OCI-LY3 (cell line): Measurements from ENCODE around the gene MARK3.

Source experiments
- H2AFZ ChIP-seq: fragments of 200-600, 300-600 bp; shearing (Covaris generic); 2 replicates; pipeline ENCODE4 v1.6.0; 2014; ENCODE audit warnings: antibody characterized with exemption, low read depth, low read length
- H3K27ac ChIP-seq: fragments of 200-600, 300-600 bp; sonication (generic); 2 replicates; pipeline ENCODE4 v1.5.1; 2014; ENCODE audit warnings: mild to moderate bottlenecking, low read length, moderate library complexity, mixed read lengths
- H3K27me3 ChIP-seq: fragments of 200-600, 300-600 bp; sonication (generic); 2 replicates; pipeline ENCODE4 v1.6.1; 2014; ENCODE audit warnings: low read depth, low read length, mixed read lengths
- H3K36me3 ChIP-seq: fragments of 200-600, 300-600 bp; sonication (generic); replicated peaks from 2 replicates; pipeline ENCODE3; 2014; ENCODE audit warnings: low read depth, low read length, mixed read lengths
- H3K4me1 ChIP-seq: fragments of 300-600, 200-600 bp; sonication (generic); 2 replicates; pipeline ENCODE4 v1.6.1; 2014; ENCODE audit warnings: low read length, mixed read lengths
- H3K4me2 ChIP-seq: fragments of 200-600, 300-600 bp; sonication (generic); 2 replicates; pipeline ENCODE4 v1.6.1; 2014; ENCODE audit warnings: low read length, mixed read lengths
- H3K4me3 ChIP-seq: fragments of 300-600, 200-600 bp; sonication (generic); 2 replicates; pipeline ENCODE4 v1.5.1; 2014; ENCODE audit warnings: antibody characterized with exemption, mild to moderate bottlenecking, low read length, moderate library complexity
- H3K79me2 ChIP-seq: fragments of 300-600, 200-600 bp; shearing (Covaris generic); 2 replicates; pipeline ENCODE4 v1.6.1; 2014; ENCODE audit warnings: mild to moderate bottlenecking, low read length, mixed read lengths
- H3K9ac ChIP-seq: fragments of 300-600, 200-600 bp; shearing (Covaris generic); 2 replicates; pipeline ENCODE4 v1.6.0; 2014; ENCODE audit warnings: mild to moderate bottlenecking, low read length, moderate library complexity
- H3K9me3 ChIP-seq: fragments of 200-600, 300-600 bp; shearing (Covaris generic); 2 replicates; pipeline ENCODE4 v1.6.1; 2014; ENCODE audit warnings: low read length, mixed read lengths; ENCODE audit not compliant: insufficient read depth
- H4K20me1 ChIP-seq: fragments of 200-600, 300-600 bp; sonication (generic); 2 replicates; pipeline ENCODE4 v1.6.1; 2016; ENCODE audit warnings: low read length, mixed read lengths; ENCODE audit not compliant: insufficient read depth
- EZH2phosphoT487 ChIP-seq: fragments of 200-600 bp; shearing (Covaris generic); IDR thresholded peaks from 2 replicates; pipeline ENCODE4 v1.6.1; 2018; ENCODE audit warnings: antibody characterized with exemption, mixed run types, low read depth
- TF ChIP-seq, protein P1 (sequence below): fragments of 200-600, 300-600 bp; sonication (generic); IDR thresholded peaks from 2 replicates; pipeline ENCODE4 v1.5.1; 2014; ENCODE audit warnings: antibody characterized with exemption, low read length, low read depth

The MARK3 gene

DNA sequence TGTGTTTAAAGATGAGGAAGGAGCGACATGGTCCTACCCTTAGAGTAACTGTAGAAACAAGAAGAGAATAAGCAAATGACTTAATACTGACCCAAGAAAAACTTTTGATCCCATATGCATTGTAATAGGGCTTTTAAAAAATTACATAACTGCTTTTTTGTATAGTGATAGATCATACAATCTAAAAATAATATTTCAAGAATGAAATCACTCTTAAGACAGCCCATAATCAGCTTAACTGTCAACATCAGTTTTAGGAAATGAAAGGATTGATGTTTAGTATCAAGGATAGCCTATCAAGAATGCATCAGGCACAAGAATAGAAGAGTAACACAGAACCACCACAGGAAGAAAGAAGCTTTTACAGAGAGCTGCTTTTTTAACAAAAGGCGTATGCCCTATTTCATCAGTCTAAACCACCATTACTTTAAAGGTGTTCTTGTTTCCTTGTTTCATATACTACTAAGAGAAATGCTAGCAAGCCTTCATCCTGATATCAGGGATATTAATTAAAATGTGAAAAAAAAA is 64.5 kb downstream of the MARK3 start:
- H3K79me2 ChIP-seq: peaks cover 40% of the 10 kb centered on the region
- no peaks in the 10 kb centered on the region for H3K9me3 ChIP-seq
- H3K4me1 ChIP-seq: peaks cover 6% of the 10 kb centered on the region
- H3K4me2 ChIP-seq: no peak overlapping the region
- no peaks in the 10 kb centered on the region for H3K27me3 ChIP-seq
- TF ChIP-seq, protein P1, sequence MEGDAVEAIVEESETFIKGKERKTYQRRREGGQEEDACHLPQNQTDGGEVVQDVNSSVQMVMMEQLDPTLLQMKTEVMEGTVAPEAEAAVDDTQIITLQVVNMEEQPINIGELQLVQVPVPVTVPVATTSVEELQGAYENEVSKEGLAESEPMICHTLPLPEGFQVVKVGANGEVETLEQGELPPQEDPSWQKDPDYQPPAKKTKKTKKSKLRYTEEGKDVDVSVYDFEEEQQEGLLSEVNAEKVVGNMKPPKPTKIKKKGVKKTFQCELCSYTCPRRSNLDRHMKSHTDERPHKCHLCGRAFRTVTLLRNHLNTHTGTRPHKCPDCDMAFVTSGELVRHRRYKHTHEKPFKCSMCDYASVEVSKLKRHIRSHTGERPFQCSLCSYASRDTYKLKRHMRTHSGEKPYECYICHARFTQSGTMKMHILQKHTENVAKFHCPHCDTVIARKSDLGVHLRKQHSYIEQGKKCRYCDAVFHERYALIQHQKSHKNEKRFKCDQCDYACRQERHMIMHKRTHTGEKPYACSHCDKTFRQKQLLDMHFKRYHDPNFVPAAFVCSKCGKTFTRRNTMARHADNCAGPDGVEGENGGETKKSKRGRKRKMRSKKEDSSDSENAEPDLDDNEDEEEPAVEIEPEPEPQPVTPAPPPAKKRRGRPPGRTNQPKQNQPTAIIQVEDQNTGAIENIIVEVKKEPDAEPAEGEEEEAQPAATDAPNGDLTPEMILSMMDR: no peak
- no peak for TF ChIP-seq EZH2phosphoT487
- no peak overlapping the region for H3K27ac ChIP-seq
- H3K36me3 ChIP-seq: peaks cover 10% of the 10 kb centered on the region
- no peak overlapping the region for H3K4me3 ChIP-seq
- H3K9ac ChIP-seq: no peak overlapping the region
- no peak overlapping the region for H2AFZ ChIP-seq
- H4K20me1 ChIP-seq: peaks cover 26% of the 10 kb centered on the region

DNA sequence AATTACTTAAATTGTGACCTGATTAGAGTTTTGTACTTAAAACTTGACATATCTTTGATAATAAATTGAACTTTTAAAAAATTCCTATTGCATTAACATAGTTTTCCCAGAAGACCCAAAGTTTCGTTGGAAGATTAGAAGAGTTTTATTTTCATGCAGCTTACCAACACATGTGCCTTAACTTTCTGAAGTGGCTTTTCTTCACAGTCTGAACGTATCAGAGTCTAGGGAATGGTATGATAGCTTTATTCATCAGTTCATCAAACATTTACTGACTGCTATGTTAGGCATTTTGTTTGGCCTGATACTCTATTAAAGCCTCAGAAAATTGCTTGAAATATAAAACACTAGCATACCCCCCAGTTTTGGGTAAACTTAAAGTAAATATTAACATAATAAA is 65.2 kb downstream of the MARK3 start:
- Histone ChIP-seq H4K20me1 (peaks cover 22% of the 10 kb centered on the region), H3K27ac (no peak overlapping the region), H3K9ac (no peak overlapping the region), H3K27me3 (no peaks in the 10 kb centered on the region), H3K79me2 (peaks cover 35% of the 10 kb centered on the region), H2AFZ (no peak overlapping the region), H3K9me3 (no peaks in the 10 kb centered on the region), H3K4me2 (no peak overlapping the region), H3K4me3 (no peak overlapping the region), H3K4me1 (no peaks in the 10 kb centered on the region), H3K36me3 (peaks cover 8% of the 10 kb centered on the region)
- no peak for TF ChIP-seq EZH2phosphoT487
- TF ChIP-seq, protein P1: no peak

DNA sequence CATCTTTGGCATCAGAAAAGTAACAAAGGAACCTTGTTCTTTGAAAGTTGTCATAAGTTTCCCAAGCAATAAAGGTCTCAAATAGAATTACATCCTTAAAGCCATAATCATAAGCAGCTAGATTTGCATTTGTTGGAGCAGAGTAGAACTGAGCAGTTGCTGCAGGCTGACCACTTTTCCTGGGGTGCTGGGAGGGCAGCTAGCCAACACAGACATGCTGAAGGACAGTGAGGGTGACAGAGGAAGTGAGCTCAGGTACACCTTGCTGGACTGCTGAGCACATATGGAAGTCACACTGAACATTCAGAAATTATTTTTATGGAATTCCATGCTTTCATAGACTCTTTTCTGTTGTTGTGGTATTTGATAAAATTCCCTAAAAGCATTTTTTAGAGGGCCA is 66.2 kb downstream of the MARK3 start:
- Histone ChIP-seq H3K27ac (no peak overlapping the region), H3K27me3 (no peaks in the 10 kb centered on the region), H3K9ac (no peak overlapping the region), H3K4me2 (no peak overlapping the region), H3K79me2 (peaks cover 25% of the 10 kb centered on the region), H4K20me1 (peaks cover 23% of the 10 kb centered on the region), H3K4me3 (no peak overlapping the region), H3K36me3 (peaks cover 8% of the 10 kb centered on the region), H3K4me1 (no peaks in the 10 kb centered on the region), H2AFZ (no peak overlapping the region), H3K9me3 (no peaks in the 10 kb centered on the region)
- TF ChIP-seq, protein P1: no peak
- TF ChIP-seq EZH2phosphoT487: no peak

DNA sequence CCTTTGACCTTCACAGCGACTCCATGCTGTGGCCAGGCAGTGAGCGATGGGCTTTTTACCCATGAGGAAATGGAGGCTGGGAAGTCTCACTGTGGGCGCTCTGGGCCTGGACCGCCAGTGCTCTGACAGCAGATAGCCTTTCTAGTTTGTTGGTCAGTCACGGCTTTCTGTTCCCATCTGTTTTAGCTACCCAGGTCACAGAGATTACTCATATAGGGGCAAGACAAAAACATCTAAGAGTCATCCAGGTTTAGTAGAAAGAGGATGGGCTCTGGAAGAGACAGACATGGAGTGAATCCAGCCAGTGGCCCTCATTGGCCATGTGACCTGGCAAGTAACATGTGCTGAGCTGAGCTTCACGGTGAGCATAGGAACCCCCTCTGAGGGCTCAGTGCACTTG is 68.6 kb downstream of the MARK3 start:
- no peak overlapping the region for H3K27ac ChIP-seq
- peaks cover 16% of the 10 kb centered on the region for H4K20me1 ChIP-seq
- H3K4me3 ChIP-seq: no peak overlapping the region
- no peaks in the 10 kb centered on the region for H3K9me3 ChIP-seq
- H3K4me1 ChIP-seq: peaks cover 11% of the 10 kb centered on the region
- H3K36me3 ChIP-seq: peaks cover 8% of the 10 kb centered on the region
- H3K9ac ChIP-seq: no peak overlapping the region
- no peak overlapping the region for H2AFZ ChIP-seq
- H3K27me3 ChIP-seq: no peaks in the 10 kb centered on the region
- peaks cover 4% of the 10 kb centered on the region for H3K79me2 ChIP-seq
- no peak for TF ChIP-seq EZH2phosphoT487
- TF ChIP-seq, protein P1: no peak
- H3K4me2 ChIP-seq: no peak overlapping the region
